Endodermal cell (in vitro differentiated cells): Measurements from ENCODE around the gene ARHGAP8. TPM values are rescaled to one million over a fixed set of nuclear protein-coding genes. Genes with fewer than 3 reads are reported as not detected.

Experiments used
- DNase-seq: peaks from one replicate; pipeline ENCODE4 v3.0.0-alpha.2; 2017
- H3K27ac ChIP-seq: 2 replicates; pipeline ENCODE4 v1.5.1; 2013; ENCODE audit warnings: mild to moderate bottlenecking, low read depth, low read length, moderate library complexity
- H3K27me3 ChIP-seq: 2 replicates; pipeline ENCODE4 v1.6.1; 2013; ENCODE audit warnings: mild to moderate bottlenecking, low read length, moderate library complexity; ENCODE audit not compliant: insufficient read depth, control insufficient read depth, poor library complexity, severe bottlenecking
- H3K36me3 ChIP-seq: 2 replicates; pipeline ENCODE4 v1.7.0; 2013; ENCODE audit warnings: mild to moderate bottlenecking, low read length, moderate library complexity; ENCODE audit not compliant: control insufficient read depth, insufficient read depth
- H3K4me1 ChIP-seq: one replicate; pipeline ENCODE4 v1.7.0; 2013; ENCODE audit warnings: low read length; ENCODE audit not compliant: control insufficient read depth, insufficient read depth
- H3K4me3 ChIP-seq: 2 replicates; pipeline ENCODE4 v1.5.1; 2013; ENCODE audit warnings: mild to moderate bottlenecking, low read length, moderate library complexity
- H3K9ac ChIP-seq: 2 replicates; pipeline ENCODE4 v1.6.1; 2013; ENCODE audit warnings: mild to moderate bottlenecking, low read length, moderate library complexity; ENCODE audit not compliant: poor library complexity, severe bottlenecking; ENCODE audit errors: extremely low read depth
- H3K9me3 ChIP-seq: 2 replicates; pipeline ENCODE4 v1.6.1; 2013; ENCODE audit warnings: mild to moderate bottlenecking, low read length, moderate library complexity; ENCODE audit not compliant: control insufficient read depth
- H3K27ac Mint-ChIP-seq: 2 replicates; pipeline ENCODE4 v1.8.0; 2020; ENCODE audit warnings: mixed read lengths
- H3K27me3 Mint-ChIP-seq: 2 replicates; pipeline ENCODE4 v1.8.0; 2021; ENCODE audit warnings: mild to moderate bottlenecking, mixed read lengths; ENCODE audit not compliant: insufficient read depth
- H3K36me3 Mint-ChIP-seq: 2 replicates; pipeline ENCODE4 v1.8.0; 2020; ENCODE audit warnings: low read depth, mixed read lengths
- H3K4me1 Mint-ChIP-seq: 2 replicates; pipeline ENCODE4 v1.8.0; 2020; ENCODE audit warnings: mixed read lengths
- H3K4me3 Mint-ChIP-seq: 2 replicates; pipeline ENCODE4 v1.8.0; 2020; ENCODE audit warnings: mild to moderate bottlenecking, moderate library complexity, mixed read lengths
- H3K9me3 Mint-ChIP-seq: 2 replicates; pipeline ENCODE4 v1.8.0; 2020; ENCODE audit warnings: mild to moderate bottlenecking, mixed read lengths
- WGBS, 2 experiments: methylation state at CpG; one replicate each; pipeline versions ENCODE4 v1.1.5 to v1.1.7; 2013; ENCODE audit warnings: missing lambda C conversion rate in 2 of 2, mixed read lengths in 1 of 2; ENCODE audit not compliant: insufficient coverage in 1 of 2, insufficient read length in 1 of 2; 5-methylcytosine and 5-hydroxymethylcytosine counted together
- total RNA-seq, 2 donors: library from RNA; stranded (reverse); fragmentation: NEBNext Ultra II Directional in 1 of 2; extraction: Animal tissue kit (Norgen Biotek cat#: 25700) in 1 of 2; gene quantifications; 2 replicates in 1 of 2; 3 replicates in 1 of 2; pipeline ENCODE4 v1.2.1, GENCODE V29; 2021
- TF ChIP-seq, protein P1 (sequence below): fragments of 200-600 bp; sonication (generic); conservative IDR thresholded peaks from 2 replicates; pipeline ENCODE4 v1.5.0; 2021; ENCODE audit warnings: antibody characterized with exemption, mild to moderate bottlenecking

ARHGAP8 gene
- total RNA-seq, 2 donors from 2014 or later: 45.2 to 51.3 TPM

DNA sequence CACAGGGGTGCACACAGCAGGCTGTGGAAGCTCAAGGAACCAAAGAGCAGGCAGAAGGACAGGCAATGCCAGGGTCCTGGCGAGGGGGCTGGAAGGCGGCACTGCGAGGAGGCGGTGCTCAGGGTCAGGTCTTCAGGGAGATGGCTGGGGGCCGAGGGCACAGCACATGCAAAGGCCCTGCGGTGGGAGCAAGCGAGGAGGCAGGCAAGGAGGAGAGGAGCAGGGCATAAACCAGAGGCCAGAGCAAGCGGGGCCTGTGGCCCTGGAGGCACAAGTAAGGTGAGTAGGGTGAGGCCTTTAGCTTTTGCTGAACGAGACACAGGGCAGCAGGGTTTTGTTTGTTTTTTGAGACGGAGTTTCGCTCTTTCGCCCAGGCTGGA lies 126.9 kb downstream of the ARHGAP8 start:
- Histone ChIP-seq H3K27me3 (no peaks in the 10 kb centered on the region), H3K4me1 (no peaks in the 10 kb centered on the region), H3K4me3 (no peak overlapping the region), H3K9me3 (peaks cover 17% of the 10 kb centered on the region), H3K9ac (no peak overlapping the region), H3K27ac (no peak overlapping the region), H3K36me3 (peaks cover 45% of the 10 kb centered on the region)
- Mint-ChIP-seq H3K36me3 (peaks cover 49% of the 10 kb centered on the region), H3K9me3 (peaks cover 16% of the 10 kb centered on the region), H3K27me3 (no peaks in the 10 kb centered on the region), H3K4me1 (no peaks in the 10 kb centered on the region), H3K27ac (no peak overlapping the region), H3K4me3 (no peak overlapping the region)
- DNase-seq: peak; percentile 38
- WGBS, 2 experiments: 96 to 97% methylated on average over 12 of the region's 12 CpGs
- TF ChIP-seq, protein P1, sequence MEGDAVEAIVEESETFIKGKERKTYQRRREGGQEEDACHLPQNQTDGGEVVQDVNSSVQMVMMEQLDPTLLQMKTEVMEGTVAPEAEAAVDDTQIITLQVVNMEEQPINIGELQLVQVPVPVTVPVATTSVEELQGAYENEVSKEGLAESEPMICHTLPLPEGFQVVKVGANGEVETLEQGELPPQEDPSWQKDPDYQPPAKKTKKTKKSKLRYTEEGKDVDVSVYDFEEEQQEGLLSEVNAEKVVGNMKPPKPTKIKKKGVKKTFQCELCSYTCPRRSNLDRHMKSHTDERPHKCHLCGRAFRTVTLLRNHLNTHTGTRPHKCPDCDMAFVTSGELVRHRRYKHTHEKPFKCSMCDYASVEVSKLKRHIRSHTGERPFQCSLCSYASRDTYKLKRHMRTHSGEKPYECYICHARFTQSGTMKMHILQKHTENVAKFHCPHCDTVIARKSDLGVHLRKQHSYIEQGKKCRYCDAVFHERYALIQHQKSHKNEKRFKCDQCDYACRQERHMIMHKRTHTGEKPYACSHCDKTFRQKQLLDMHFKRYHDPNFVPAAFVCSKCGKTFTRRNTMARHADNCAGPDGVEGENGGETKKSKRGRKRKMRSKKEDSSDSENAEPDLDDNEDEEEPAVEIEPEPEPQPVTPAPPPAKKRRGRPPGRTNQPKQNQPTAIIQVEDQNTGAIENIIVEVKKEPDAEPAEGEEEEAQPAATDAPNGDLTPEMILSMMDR: no peak

DNA sequence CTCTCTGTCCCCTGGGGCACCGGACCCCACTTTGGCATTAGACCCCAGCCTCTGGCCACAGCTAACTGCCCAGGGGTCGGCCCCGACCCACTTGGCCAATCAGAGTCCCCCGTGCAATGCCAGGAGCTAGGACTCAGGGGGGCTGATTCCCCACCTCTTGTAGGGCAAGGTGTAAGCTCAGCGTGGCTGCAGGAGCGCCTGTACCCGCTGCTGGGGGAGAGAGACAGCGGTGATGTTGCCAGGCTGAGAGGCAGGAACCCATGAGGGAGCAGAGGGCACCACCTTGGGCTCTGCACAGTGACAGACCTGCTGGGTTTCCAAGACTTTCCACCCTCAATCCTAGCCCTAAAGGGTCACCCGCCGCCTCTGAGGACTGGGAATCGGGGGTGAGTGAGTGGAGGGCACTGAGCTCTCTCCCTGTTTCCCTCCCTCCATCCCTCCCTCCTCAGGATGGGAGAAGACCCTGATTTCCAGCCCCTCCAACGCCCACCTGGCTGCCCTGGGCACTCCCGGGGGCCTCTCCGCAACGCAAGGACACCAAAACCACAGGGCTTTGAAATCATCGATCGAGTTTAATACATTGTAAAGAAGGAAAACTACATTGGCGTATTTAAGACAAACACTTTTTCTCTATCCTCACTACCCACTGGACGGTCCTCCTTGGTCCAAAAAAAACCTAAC lies 128.4 kb downstream of the ARHGAP8 start:
- H3K4me3 ChIP-seq: no peak overlapping the region
- peak; percentile 39 for DNase-seq
- TF ChIP-seq, protein P1: no peak
- no peaks in the 10 kb centered on the region for H3K4me1 ChIP-seq
- 95 to 98% methylated on average over 13 to 19 of the region's 19 CpGs for WGBS, 2 experiments
- no peak overlapping the region for H3K27ac Mint-ChIP-seq
- H3K27me3 Mint-ChIP-seq: no peaks in the 10 kb centered on the region
- peaks cover 14% of the 10 kb centered on the region for H3K9me3 Mint-ChIP-seq
- H3K36me3 ChIP-seq: peaks cover 43% of the 10 kb centered on the region
- no peaks in the 10 kb centered on the region for H3K4me1 Mint-ChIP-seq
- no peak overlapping the region for H3K4me3 Mint-ChIP-seq
- no peak overlapping the region for H3K27ac ChIP-seq
- no peaks in the 10 kb centered on the region for H3K27me3 ChIP-seq
- peaks cover 17% of the 10 kb centered on the region for H3K9me3 ChIP-seq
- no peak overlapping the region for H3K9ac ChIP-seq
- H3K36me3 Mint-ChIP-seq: peaks cover 43% of the 10 kb centered on the region

DNA sequence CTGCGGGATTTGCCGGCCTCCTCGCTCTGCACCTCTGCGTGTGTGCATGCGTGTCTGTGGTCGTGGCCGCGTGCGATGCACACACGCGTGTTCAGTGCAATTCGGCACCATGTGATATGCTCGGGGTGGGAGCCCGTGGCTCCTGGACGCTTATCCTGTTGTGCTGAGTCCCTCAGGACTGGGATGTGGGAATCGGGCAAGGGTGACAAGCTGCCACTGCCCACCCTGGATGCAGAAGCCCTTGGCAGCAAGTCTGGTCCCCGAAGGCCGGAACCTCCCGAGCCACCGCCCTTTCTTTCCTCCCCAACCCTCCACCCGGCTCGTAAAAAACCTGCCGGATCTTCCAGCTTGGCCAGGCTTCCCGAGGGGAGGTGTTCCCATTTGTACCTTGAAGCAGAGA lies 129.2 kb downstream of the ARHGAP8 start:
- H3K4me1 Mint-ChIP-seq: no peaks in the 10 kb centered on the region
- no peak overlapping the region for H3K4me3 Mint-ChIP-seq
- WGBS, 2 experiments: 87 to 92% methylated on average over 9 to 24 of the region's 24 CpGs
- peaks cover 48% of the 10 kb centered on the region for H3K36me3 Mint-ChIP-seq
- H3K27me3 Mint-ChIP-seq: no peaks in the 10 kb centered on the region
- Histone ChIP-seq H3K36me3 (peaks cover 39% of the 10 kb centered on the region), H3K9me3 (peaks cover 15% of the 10 kb centered on the region), H3K4me3 (no peak overlapping the region), H3K27ac (no peak overlapping the region), H3K4me1 (no peaks in the 10 kb centered on the region), H3K9ac (no peak overlapping the region), H3K27me3 (no peaks in the 10 kb centered on the region)
- TF ChIP-seq, protein P1: no peak
- no peak overlapping the region for H3K27ac Mint-ChIP-seq
- DNase-seq: peak; percentile 20
- peaks cover 12% of the 10 kb centered on the region for H3K9me3 Mint-ChIP-seq
